Stimulated activated CD4-positive, alpha-beta T cell treated with anti-CD3 and anti-CD28 coated beads, Interleukin-15, amount 100 ng/mL, for 1 hour (primary cell): ENCODE measurements around the gene TTC9.

ENCODE experiments used
- DNase-seq, 2 donors: peaks; one replicate each; pipeline ENCODE4 v3.0.0-alpha.2; 2020; ENCODE audit warnings: low read depth in 1 of 2, low spot score in 1 of 2

TTC9 gene

DNA sequence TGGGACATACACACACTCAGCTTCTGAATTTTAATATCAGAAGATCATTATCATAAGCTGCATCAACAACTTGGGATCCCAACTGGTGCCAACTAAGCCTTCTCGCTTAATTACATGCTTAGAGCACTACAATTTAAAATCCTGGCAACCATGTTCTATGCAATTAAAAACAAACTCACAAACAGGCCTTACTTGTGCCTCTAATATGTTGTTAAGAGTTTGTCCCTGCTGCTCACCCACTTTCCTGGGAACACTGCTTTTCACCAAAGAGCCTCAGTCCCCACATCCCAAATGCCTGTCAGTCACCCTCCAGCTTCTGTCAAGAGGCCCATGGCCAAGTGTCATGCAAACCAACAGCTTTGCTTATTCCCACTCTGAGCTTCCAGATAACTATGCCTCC lies 69.7 kb downstream of the TTC9 start:
- no peak for DNase-seq

DNA sequence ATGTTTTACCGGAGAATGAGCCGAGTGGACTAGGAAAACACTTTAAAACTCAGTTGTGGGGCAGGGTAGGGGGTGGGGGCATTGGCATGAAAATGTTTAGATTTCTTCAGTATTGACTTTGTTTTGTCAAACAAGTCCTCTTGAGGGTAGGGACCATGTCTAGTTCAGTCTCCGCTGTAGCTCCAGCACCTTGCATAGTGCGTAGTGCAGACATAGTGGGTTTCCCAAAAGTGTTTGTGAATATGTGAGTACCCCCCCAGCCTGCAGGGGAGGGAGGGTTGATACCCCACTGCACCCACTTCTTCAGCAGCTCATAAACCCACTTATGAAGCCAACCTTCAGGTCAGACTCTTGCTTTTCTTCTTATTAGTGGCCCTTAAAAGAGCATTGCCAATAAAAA lies 71.4 kb downstream of the TTC9 start:
- no peak for DNase-seq

DNA sequence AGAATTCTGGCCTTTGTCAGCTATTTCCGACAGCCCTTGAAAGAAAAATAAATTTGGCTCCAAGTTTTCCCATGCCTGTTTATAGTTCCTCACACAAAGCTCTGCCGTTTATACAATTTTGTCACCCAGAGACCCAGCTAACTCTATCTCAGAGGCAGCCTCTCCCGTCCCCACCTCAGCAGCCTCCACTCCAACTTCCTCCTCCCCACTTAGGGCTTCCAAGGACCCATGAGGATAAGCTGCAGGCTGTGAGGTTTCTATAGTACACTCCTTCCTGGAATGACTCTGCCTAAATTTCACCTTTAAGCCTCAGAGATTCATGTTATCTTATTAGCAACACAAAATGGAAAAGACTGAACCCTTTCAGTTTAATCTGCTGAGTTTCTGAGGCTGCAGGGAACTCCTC lies 71.8 kb downstream of the TTC9 start:
- no peak for DNase-seq

DNA sequence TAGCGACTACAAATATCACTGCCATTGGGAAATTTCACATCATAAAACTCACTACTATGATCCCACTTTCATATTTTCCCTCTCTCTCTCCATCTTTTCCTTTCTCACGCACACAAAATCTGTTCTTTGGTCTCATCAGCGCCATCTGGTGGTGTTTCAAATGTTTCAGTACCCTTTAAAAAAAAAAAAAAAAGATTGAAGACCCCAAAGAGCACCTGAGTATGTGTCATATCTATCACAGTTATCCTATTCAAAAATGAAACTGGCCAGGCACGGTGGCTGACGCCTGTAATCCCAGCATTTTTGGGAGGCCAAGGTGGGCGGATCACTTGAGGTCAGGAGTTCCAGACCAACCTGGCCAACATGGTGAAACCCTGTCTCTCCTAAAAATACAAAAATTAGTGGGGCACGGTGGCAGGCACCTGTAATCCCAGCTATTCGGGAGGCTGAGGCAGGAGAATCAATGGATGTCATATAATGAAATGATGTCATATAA lies 72.4 kb downstream of the TTC9 start:
- no peak for DNase-seq

DNA sequence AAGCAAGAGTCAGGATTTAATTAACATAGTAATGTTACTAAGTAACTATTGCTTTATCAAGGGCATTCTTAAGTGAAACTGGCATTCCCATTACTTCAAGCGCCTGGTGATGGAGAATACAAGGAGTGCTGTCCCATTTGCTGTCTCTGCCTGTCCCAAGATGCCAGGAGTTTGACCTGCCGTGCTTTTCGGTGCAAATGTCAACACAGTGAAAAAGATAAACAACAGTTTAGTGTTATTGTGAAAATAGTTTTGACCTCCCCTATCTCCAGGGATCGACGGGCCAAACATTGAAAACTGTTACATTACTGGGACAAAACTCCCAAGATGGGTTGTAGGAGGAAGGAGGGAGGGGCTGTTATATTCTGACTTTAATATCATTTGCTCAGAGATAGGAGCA lies 74.8 kb downstream of the TTC9 start:
- DNase-seq = no peak

DNA sequence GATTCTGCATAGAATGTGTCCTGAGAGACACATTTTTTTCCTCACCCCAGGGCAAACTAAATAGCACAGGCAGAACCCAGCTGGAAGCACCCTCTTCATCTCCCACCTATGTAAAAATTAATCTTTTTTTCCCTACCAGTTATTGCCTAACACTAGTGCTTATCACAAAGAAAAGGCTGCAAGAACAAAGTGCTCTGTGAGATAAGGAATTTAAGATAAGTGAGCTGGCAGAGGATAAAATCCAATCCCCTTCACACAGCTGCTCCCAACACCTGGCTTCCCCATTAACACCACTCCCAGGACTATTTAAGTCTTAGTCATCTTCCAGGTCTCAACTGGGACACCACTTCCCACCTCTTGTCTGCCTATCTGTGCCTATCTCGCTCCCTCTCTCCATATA lies 75.2 kb downstream of the TTC9 start:
- DNase-seq = no peak

DNA sequence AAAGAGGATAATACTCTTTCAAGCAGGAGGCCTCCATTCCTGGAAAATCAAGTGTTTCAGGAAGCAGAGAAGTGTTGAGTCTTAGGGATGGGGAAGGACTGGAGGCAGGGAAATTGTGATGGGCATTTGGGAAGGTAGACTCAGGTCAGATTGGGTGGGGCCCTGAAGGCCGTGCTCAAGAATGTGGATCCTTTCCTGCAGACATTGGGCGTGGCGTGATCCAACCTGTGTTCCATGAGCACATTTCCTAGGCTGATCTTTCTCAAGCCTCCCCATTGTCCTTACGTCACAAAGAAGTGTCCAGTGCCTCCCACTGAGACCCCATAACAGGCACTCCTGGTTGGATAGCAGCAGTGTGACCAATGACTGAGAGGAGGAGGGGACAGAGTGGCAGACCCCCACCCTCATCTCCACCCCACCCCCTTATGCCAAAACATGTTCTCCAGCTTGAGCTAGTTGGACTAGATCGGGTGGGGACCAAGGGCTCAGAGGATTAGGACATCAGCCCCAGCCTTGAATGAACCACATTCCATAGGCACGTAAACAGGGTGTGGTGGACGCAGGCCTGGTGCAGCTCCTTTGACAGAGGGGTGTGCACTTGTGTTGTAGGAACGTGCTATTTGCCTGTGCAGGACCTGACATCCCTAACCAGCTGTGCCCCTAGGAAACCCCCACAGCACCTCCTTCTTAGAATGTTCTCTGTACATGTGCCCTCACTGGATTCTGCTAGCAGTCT lies 76.8 kb downstream of the TTC9 start:
- no peak for DNase-seq

DNA sequence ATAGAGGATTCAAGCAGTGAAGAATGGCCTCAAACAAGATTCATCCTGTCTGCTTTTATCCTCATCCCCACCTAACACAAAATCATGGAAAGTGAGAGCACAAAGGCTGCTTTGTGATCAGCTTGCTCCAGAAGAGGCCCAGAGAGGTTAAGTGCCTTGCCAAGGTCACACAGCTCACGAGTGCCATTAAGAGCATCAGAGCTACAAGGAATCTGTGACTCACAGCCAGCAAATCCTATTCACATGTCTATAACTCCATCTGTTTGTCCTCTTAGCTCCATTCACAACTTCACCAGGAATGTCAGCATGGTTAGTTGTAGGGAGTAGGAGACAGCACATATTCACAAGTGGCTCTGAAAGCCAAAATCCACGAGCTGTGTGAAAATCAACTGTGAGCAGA lies 79.8 kb downstream of the TTC9 start:
- no peak for DNase-seq

DNA sequence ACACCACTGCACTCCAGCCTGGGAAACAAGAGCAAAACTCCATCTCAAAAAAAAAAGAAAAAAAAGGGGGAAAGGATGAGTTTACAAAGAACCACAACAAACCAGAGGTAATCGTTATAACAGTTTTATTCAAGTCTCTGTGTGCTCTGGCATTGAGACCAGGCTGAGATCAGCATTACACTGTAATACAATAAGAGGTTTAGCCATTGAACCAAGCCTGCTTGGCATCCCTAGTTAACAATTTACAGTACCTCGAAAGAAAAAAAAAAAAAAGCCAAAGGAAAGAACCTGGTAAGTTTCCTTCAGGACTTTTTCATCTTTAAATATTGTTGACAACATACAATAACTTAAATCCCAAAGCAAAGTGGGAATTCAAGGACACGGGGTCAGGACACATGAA lies 80.7 kb downstream of the TTC9 start:
- DNase-seq = no peak

DNA sequence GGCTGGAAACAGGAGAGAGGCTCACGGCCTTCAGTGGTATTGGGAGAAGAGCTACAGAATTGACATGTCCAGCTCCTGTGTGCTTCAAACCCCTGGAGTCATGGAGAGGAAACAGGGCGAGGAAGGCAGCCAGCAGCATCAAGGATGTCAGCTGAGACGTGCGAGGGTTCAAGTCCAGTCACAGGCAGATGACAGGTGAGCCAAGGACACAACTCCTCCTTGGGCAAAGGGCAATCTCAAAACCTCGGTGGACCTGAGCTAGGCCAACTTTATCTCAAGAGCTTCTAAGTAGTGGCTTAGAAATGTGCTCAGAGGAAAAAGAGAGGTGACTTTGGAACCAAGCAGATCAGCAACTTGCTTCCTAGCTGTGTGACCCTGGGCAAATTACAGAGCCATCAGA lies 81.6 kb downstream of the TTC9 start:
- DNase-seq = no peak

DNA sequence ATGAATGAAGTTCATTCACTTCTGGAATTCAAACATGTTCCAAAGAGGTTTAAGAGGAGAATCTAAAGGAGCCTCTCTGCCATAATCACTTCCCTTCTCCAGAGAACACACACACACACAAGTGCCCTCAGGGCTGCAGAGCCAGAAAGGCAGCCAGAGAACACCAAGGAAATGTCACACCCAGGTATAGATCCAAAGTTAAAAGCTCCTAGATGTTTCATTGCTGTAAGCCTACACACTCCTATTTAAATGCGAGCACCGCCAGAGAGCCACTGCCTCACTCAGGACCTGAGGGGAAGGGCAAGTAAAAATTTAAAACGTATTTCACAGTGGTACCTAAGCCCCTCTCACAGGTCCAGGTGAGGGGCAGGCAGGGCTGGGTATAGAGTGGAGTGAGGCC lies 82.4 kb downstream of the TTC9 start:
- DNase-seq = no peak

DNA sequence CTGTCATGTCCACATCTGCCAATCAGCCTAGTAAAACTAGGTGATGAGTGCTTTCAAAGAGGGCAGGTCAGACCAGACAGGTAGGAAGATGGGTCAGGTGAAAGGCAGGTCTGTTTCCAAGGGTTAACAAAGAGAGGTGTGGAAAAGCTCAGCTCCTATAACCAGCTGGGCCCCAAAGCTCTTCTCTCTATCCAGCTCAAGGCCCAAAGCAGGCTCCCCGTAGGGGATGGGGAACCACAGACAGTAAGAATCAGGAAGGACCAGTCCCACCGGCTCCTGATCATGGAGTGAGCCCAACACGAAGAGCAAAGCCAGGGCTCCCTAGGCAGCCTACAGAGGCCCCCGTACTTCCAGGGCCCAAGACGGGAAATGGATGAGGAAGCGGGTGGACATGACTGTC lies 83.2 kb downstream of the TTC9 start:
- DNase-seq = no peak
